H1 (cell line): ENCODE measurements around the gene PXK. TPM values are rescaled to one million over a fixed set of nuclear protein-coding genes. Genes with fewer than 3 reads are reported as not detected.

Experiments used
- CTBP2 ChIP-seq: IDR thresholded peaks from 2 replicates; pipeline ENCODE4 v1.7.0; 2011; ENCODE audit warnings: borderline replicate concordance, mild to moderate bottlenecking, moderate library complexity, mixed read lengths, low read length; ENCODE audit not compliant: insufficient read depth, insufficient read length
- EZH2 ChIP-seq: fragments of 200-600 bp; sonication (generic); IDR thresholded peaks from 2 replicates; pipeline ENCODE4 v1.7.1; 2012; ENCODE audit warnings: low read depth, mild to moderate bottlenecking, moderate library complexity, low read length, inconsistent platforms; ENCODE audit not compliant: severe bottlenecking
- GABPA ChIP-seq: IDR thresholded peaks from 2 replicates; pipeline ENCODE4 v1.6.1; 2011; ENCODE audit warnings: mild to moderate bottlenecking, low read length, moderate library complexity, borderline replicate concordance; ENCODE audit not compliant: insufficient read depth
- KDM1A ChIP-seq: fragments of 200-600, 300-600 bp; sonication (generic); IDR thresholded peaks from 2 replicates; pipeline ENCODE4 v1.7.1; 2016; ENCODE audit warnings: mild to moderate bottlenecking, low read length, borderline replicate concordance
- MAFK ChIP-seq: IDR thresholded peaks from 2 replicates; pipeline ENCODE4 v1.6.1; 2012; ENCODE audit warnings: low read depth, mild to moderate bottlenecking, improper control_type of control experiment, low read length
- PHF8 ChIP-seq: fragments of 200-600 bp; sonication (generic); conservative IDR thresholded peaks from 2 replicates; pipeline ENCODE4 v1.7.1; 2012; ENCODE audit warnings: low read depth, mild to moderate bottlenecking, inconsistent platforms, low read length, moderate library complexity
- SIRT6 ChIP-seq: IDR thresholded peaks from one replicate; pipeline ENCODE4 v1.7.1; 2012; ENCODE audit warnings: low read length, inconsistent platforms
- polyA plus RNA-seq, 7 experiments: library from polyadenylated mRNA; depleted of rRNA in 3 of 7; stranded (reverse) in 5 of 7; unstranded in 2 of 7; fragments of >200 nt in 5 of 7; fragments of 200-250 nt in 2 of 7; gene quantifications; 1 replicate in 5 of 7; 2 replicates in 1 of 7; 4 replicates in 1 of 7; pipeline versions ENCODE4 v1.2.1 to v1.2.3, GENCODE V29; 2011 to 2013; ENCODE audit warnings: missing spikeins in 2 of 7, mixed read lengths in 2 of 7
- total RNA-seq: library from RNA; stranded (reverse); fragmentation: NEBNext Ultra II Directional; extraction: Animal tissue kit (Norgen Biotek cat#: 25700); gene quantifications from 2 replicates; pipeline ENCODE4 v1.2.1, GENCODE V29; 2021
- TF ChIP-seq, protein P1 (sequence below): fragments of 300-600 bp; sonication (generic); IDR thresholded peaks from 2 replicates; pipeline ENCODE4 v1.7.1; 2012; ENCODE audit warnings: low read length, moderate library complexity, mild to moderate bottlenecking, inconsistent platforms; ENCODE audit not compliant: insufficient replicate concordance

Gene PXK
- total and polyA plus RNA-seq, 2 of the 8 experiments (the other 6 are each of a cell fraction or from before 2014, with no cell fraction given): 3.5 to 7.1 TPM

DNA sequence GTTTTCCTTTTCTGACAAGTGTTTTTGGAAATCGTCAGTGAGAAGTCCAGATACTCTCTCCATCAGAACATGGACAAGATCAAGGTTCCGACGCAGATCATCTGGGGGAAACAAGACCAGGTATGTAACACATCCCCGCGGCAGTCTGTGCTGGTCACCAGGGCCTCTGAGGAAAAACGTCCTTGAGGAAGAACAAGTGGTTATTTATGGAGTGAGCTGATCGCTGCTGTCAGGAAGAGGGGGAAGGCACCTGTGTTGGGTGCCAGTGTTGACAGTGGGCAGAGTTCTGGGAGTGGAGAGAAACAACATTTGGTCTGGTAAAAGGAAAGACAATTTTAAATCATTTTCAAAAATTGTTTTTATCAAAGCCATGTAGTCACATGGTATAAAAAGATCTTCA is 47.4 kb upstream of the PXK start (continued):
- TF ChIP-seq, protein P1, sequence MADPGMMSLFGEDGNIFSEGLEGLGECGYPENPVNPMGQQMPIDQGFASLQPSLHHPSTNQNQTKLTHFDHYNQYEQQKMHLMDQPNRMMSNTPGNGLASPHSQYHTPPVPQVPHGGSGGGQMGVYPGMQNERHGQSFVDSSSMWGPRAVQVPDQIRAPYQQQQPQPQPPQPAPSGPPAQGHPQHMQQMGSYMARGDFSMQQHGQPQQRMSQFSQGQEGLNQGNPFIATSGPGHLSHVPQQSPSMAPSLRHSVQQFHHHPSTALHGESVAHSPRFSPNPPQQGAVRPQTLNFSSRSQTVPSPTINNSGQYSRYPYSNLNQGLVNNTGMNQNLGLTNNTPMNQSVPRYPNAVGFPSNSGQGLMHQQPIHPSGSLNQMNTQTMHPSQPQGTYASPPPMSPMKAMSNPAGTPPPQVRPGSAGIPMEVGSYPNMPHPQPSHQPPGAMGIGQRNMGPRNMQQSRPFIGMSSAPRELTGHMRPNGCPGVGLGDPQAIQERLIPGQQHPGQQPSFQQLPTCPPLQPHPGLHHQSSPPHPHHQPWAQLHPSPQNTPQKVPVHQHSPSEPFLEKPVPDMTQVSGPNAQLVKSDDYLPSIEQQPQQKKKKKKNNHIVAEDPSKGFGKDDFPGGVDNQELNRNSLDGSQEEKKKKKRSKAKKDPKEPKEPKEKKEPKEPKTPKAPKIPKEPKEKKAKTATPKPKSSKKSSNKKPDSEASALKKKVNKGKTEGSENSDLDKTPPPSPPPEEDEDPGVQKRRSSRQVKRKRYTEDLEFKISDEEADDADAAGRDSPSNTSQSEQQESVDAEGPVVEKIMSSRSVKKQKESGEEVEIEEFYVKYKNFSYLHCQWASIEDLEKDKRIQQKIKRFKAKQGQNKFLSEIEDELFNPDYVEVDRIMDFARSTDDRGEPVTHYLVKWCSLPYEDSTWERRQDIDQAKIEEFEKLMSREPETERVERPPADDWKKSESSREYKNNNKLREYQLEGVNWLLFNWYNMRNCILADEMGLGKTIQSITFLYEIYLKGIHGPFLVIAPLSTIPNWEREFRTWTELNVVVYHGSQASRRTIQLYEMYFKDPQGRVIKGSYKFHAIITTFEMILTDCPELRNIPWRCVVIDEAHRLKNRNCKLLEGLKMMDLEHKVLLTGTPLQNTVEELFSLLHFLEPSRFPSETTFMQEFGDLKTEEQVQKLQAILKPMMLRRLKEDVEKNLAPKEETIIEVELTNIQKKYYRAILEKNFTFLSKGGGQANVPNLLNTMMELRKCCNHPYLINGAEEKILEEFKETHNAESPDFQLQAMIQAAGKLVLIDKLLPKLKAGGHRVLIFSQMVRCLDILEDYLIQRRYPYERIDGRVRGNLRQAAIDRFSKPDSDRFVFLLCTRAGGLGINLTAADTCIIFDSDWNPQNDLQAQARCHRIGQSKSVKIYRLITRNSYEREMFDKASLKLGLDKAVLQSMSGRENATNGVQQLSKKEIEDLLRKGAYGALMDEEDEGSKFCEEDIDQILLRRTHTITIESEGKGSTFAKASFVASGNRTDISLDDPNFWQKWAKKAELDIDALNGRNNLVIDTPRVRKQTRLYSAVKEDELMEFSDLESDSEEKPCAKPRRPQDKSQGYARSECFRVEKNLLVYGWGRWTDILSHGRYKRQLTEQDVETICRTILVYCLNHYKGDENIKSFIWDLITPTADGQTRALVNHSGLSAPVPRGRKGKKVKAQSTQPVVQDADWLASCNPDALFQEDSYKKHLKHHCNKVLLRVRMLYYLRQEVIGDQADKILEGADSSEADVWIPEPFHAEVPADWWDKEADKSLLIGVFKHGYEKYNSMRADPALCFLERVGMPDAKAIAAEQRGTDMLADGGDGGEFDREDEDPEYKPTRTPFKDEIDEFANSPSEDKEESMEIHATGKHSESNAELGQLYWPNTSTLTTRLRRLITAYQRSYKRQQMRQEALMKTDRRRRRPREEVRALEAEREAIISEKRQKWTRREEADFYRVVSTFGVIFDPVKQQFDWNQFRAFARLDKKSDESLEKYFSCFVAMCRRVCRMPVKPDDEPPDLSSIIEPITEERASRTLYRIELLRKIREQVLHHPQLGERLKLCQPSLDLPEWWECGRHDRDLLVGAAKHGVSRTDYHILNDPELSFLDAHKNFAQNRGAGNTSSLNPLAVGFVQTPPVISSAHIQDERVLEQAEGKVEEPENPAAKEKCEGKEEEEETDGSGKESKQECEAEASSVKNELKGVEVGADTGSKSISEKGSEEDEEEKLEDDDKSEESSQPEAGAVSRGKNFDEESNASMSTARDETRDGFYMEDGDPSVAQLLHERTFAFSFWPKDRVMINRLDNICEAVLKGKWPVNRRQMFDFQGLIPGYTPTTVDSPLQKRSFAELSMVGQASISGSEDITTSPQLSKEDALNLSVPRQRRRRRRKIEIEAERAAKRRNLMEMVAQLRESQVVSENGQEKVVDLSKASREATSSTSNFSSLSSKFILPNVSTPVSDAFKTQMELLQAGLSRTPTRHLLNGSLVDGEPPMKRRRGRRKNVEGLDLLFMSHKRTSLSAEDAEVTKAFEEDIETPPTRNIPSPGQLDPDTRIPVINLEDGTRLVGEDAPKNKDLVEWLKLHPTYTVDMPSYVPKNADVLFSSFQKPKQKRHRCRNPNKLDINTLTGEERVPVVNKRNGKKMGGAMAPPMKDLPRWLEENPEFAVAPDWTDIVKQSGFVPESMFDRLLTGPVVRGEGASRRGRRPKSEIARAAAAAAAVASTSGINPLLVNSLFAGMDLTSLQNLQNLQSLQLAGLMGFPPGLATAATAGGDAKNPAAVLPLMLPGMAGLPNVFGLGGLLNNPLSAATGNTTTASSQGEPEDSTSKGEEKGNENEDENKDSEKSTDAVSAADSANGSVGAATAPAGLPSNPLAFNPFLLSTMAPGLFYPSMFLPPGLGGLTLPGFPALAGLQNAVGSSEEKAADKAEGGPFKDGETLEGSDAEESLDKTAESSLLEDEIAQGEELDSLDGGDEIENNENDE: no peak
- TF ChIP-seq GABPA (no peak), PHF8 (no peak), KDM1A (no peak), MAFK (no peak), EZH2 (no peak), CTBP2 (no peak), SIRT6 (no peak)
